H9 (cell line): ENCODE measurements around the gene DGCR2. TPM values are rescaled to one million over a fixed set of nuclear protein-coding genes. Genes with fewer than 3 reads are reported as not detected.

ENCODE experiments used
- DNase-seq: peaks from one replicate; pipeline ENCODE4 v3.0.0-alpha.2; 2017
- H2AFZ ChIP-seq: one replicate; pipeline ENCODE4 v1.6.1; 2013; ENCODE audit warnings: mild to moderate bottlenecking, low read length, control low read depth, moderate library complexity
- H2AK5ac ChIP-seq: 2 replicates; pipeline ENCODE4 v1.6.1; 2013; ENCODE audit warnings: low read length, control low read depth, mixed read lengths; ENCODE audit not compliant: insufficient read length
- H2BK120ac ChIP-seq: one replicate; pipeline ENCODE4 v1.6.1; 2013; ENCODE audit warnings: low read depth, mild to moderate bottlenecking, low read length, control low read depth, inconsistent platforms; ENCODE audit not compliant: poor library complexity, severe bottlenecking
- H2BK12ac ChIP-seq: 2 replicates; pipeline ENCODE4 v1.6.1; 2013; ENCODE audit warnings: low read length, control low read depth, mixed read lengths, low read depth; ENCODE audit not compliant: insufficient read length
- H2BK15ac ChIP-seq: 2 replicates; pipeline ENCODE4 v1.6.1; 2013; ENCODE audit warnings: low read depth, low read length, control low read depth
- H2BK20ac ChIP-seq: one replicate; pipeline ENCODE4 v1.6.1; 2013; ENCODE audit warnings: low read depth, mild to moderate bottlenecking, low read length, control low read depth, inconsistent platforms; ENCODE audit not compliant: poor library complexity, severe bottlenecking
- H2BK5ac ChIP-seq: 2 replicates; pipeline ENCODE4 v1.6.1; 2013; ENCODE audit warnings: low read length, control low read depth, mixed read lengths; ENCODE audit not compliant: insufficient read length
- H3K14ac ChIP-seq: 2 replicates; pipeline ENCODE4 v1.6.1; 2013; ENCODE audit warnings: low read length, control low read depth; ENCODE audit not compliant: insufficient read depth
- H3K18ac ChIP-seq: 2 replicates; pipeline ENCODE4 v1.6.1; 2013; ENCODE audit warnings: low read depth, mild to moderate bottlenecking, mixed read lengths, low read length, control low read depth; ENCODE audit not compliant: insufficient read length
- H3K23ac ChIP-seq: 2 replicates; pipeline ENCODE4 v1.6.1; 2013; ENCODE audit warnings: low read length, control low read depth, mixed read lengths, low read depth; ENCODE audit not compliant: insufficient read length
- H3K23me2 ChIP-seq: 2 replicates; pipeline ENCODE4 v1.6.1; 2013; ENCODE audit warnings: low read depth, mild to moderate bottlenecking, mixed read lengths, low read length, control low read depth; ENCODE audit not compliant: insufficient read length, poor library complexity, severe bottlenecking
- H3K27ac ChIP-seq: 2 replicates; pipeline ENCODE4 v1.5.1; 2013; ENCODE audit warnings: low read length, control low read depth, mixed read lengths, low read depth; ENCODE audit not compliant: insufficient read length
- H3K27me3 ChIP-seq: 2 replicates; pipeline ENCODE4 v1.6.1; 2013; ENCODE audit warnings: low read length, control low read depth, inconsistent platforms; ENCODE audit not compliant: insufficient read depth
- H3K4ac ChIP-seq: 2 replicates; pipeline ENCODE4 v1.6.1; 2013; ENCODE audit warnings: low read depth, mild to moderate bottlenecking, control low read depth, inconsistent platforms, low read length, moderate library complexity
- H3K4me1 ChIP-seq: 2 replicates; pipeline ENCODE4 v1.6.1; 2013; ENCODE audit warnings: low read length, control low read depth, inconsistent platforms; ENCODE audit not compliant: insufficient read depth
- H3K4me2 ChIP-seq: 2 replicates; pipeline ENCODE4 v1.6.1; 2013; ENCODE audit warnings: low read length, control low read depth, mixed read lengths; ENCODE audit not compliant: insufficient read length, insufficient read depth
- H3K56ac ChIP-seq: 2 replicates; pipeline ENCODE4 v1.6.1; 2013; ENCODE audit warnings: low read depth, mild to moderate bottlenecking, mixed read lengths, low read length, control low read depth; ENCODE audit not compliant: insufficient read length
- H3K79me1 ChIP-seq: 2 replicates; pipeline ENCODE4 v1.6.1; 2013; ENCODE audit warnings: low read depth, mild to moderate bottlenecking, moderate library complexity, low read length, control low read depth, inconsistent platforms; ENCODE audit not compliant: insufficient read depth, poor library complexity, severe bottlenecking
- H3K79me2 ChIP-seq: 2 replicates; pipeline ENCODE4 v1.6.1; 2013; ENCODE audit warnings: low read length, control low read depth, inconsistent platforms; ENCODE audit not compliant: insufficient read depth
- H3K9ac ChIP-seq: 2 replicates; pipeline ENCODE4 v1.6.1; 2013; ENCODE audit warnings: low read length, control low read depth, mixed read lengths; ENCODE audit not compliant: insufficient read length; ENCODE audit errors: extremely low read depth
- H3K9me3 ChIP-seq: one replicate; pipeline ENCODE4 v1.6.1; 2013; ENCODE audit warnings: low read depth, low read length, inconsistent platforms; ENCODE audit not compliant: control insufficient read depth
- H3T11ph ChIP-seq: one replicate; pipeline ENCODE4 v1.6.1; 2013; ENCODE audit warnings: mild to moderate bottlenecking, low read length, control low read depth, inconsistent platforms
- H4K20me1 ChIP-seq: one replicate; pipeline ENCODE4 v1.6.1; 2013; ENCODE audit not compliant: control insufficient read depth, insufficient read length, insufficient read depth
- H4K5ac ChIP-seq: 2 replicates; pipeline ENCODE4 v1.6.1; 2013; ENCODE audit warnings: low read depth, mild to moderate bottlenecking, mixed read lengths, low read length, control low read depth; ENCODE audit not compliant: insufficient read length
- H4K8ac ChIP-seq: replicated peaks from 2 replicates; pipeline ENCODE4 v1.6.1; 2013; ENCODE audit warnings: low read length, control low read depth, mixed read lengths, low read depth; ENCODE audit not compliant: insufficient read length
- H4K91ac ChIP-seq: 2 replicates; pipeline ENCODE4 v1.6.1; 2013; ENCODE audit warnings: low read depth, mild to moderate bottlenecking, moderate library complexity, mixed read lengths, low read length, control low read depth; ENCODE audit not compliant: insufficient read length
- H3K27ac Mint-ChIP-seq, 3 experiments: 2 replicates in 2 of 3; 3 replicates in 1 of 3; pipeline ENCODE4 v1.8.0; 2020 to 2021; ENCODE audit warnings: mixed read lengths in 3 of 3, mild to moderate bottlenecking in 1 of 3, moderate library complexity in 1 of 3
- H3K27me3 Mint-ChIP-seq: 2 replicates; pipeline ENCODE4 v1.8.0; 2021; ENCODE audit warnings: low read depth, mild to moderate bottlenecking, moderate library complexity, mixed read lengths
- H3K36me3 Mint-ChIP-seq, 3 experiments: 2 replicates in 2 of 3; 3 replicates in 1 of 3; pipeline ENCODE4 v1.8.0; 2020 to 2021; ENCODE audit warnings: low read depth in 3 of 3, mixed read lengths in 3 of 3; ENCODE audit not compliant: insufficient read depth in 1 of 3
- H3K4me1 Mint-ChIP-seq, 2 experiments: 2 replicates each; pipeline ENCODE4 v1.8.0; 2020; ENCODE audit warnings: mixed read lengths in 2 of 2
- H3K4me3 Mint-ChIP-seq, 2 experiments: 2 replicates in 1 of 2; 3 replicates in 1 of 2; pipeline ENCODE4 v1.8.0; 2020 to 2021; ENCODE audit warnings: mild to moderate bottlenecking in 2 of 2, mixed read lengths in 2 of 2, moderate library complexity in 1 of 2
- H3K9me3 Mint-ChIP-seq, 2 experiments: 2 replicates in 1 of 2; 3 replicates in 1 of 2; pipeline ENCODE4 v1.8.0; 2020; ENCODE audit warnings: mild to moderate bottlenecking in 2 of 2, mixed read lengths in 2 of 2, moderate library complexity in 1 of 2
- WGBS: extraction: QIAGEN DNeasy Blood & Tissue Kit; methylation state at CpG from one replicate; pipeline ENCODE4 v1.1.7; 2013; ENCODE audit warnings: missing lambda C conversion rate, low lambda C conversion rate, mixed read lengths; ENCODE audit not compliant: insufficient read length; ENCODE audit errors: extremely low coverage; 5-methylcytosine and 5-hydroxymethylcytosine counted together
- total RNA-seq: library from RNA; stranded (reverse); gene quantifications from 2 replicates; pipeline ENCODE4 v1.2.1, GENCODE V29; 2021
- TF ChIP-seq, protein P1 (sequence below): fragments of 200-600 bp; sonication (generic); conservative IDR thresholded peaks from 3 replicates; pipeline ENCODE4 v1.8.0; 2021; ENCODE audit warnings: antibody characterized with exemption, mild to moderate bottlenecking

DGCR2 gene
- total RNA-seq, 1 experiment from 2014 or later, result 47.2 TPM

- no peak for DNase-seq
- H3K4me1 Mint-ChIP-seq, result no peaks in the 10 kb centered on the region
- no peak overlapping the region for H3K9ac ChIP-seq
- H3K27ac Mint-ChIP-seq, result peak overlapping the region in 1 of 3 experiments; percentile 37; a peak in 1 of 7 replicates
- H3K4me1 ChIP-seq, result no peaks in the 10 kb centered on the region
- peaks cover 34 to 85% (median 72%) of the 10 kb centered on the region in 3 experiments; a peak in 6 of 7 replicates for H3K36me3 Mint-ChIP-seq
- H3K79me2 ChIP-seq, result no peaks in the 10 kb centered on the region
- no peak overlapping the region for H2BK12ac ChIP-seq
- H3K23ac ChIP-seq, result no peak overlapping the region
- no peak overlapping the region for H3T11ph ChIP-seq
- H3K27me3 ChIP-seq, result no peaks in the 10 kb centered on the region
- TF ChIP-seq, protein P1, sequence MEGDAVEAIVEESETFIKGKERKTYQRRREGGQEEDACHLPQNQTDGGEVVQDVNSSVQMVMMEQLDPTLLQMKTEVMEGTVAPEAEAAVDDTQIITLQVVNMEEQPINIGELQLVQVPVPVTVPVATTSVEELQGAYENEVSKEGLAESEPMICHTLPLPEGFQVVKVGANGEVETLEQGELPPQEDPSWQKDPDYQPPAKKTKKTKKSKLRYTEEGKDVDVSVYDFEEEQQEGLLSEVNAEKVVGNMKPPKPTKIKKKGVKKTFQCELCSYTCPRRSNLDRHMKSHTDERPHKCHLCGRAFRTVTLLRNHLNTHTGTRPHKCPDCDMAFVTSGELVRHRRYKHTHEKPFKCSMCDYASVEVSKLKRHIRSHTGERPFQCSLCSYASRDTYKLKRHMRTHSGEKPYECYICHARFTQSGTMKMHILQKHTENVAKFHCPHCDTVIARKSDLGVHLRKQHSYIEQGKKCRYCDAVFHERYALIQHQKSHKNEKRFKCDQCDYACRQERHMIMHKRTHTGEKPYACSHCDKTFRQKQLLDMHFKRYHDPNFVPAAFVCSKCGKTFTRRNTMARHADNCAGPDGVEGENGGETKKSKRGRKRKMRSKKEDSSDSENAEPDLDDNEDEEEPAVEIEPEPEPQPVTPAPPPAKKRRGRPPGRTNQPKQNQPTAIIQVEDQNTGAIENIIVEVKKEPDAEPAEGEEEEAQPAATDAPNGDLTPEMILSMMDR, result no peak
- no CpG with 5 or more reads among the region's 15 CpGs for WGBS
- H3K9me3 ChIP-seq, result no peaks in the 10 kb centered on the region
- no peak overlapping the region for H2BK20ac ChIP-seq
- no peaks in the 10 kb centered on the region for H4K20me1 ChIP-seq
- H3K14ac ChIP-seq, result no peak overlapping the region
- no peak overlapping the region for H2BK5ac ChIP-seq
- H3K9me3 Mint-ChIP-seq, result no peaks in the 10 kb centered on the region
- H2AFZ ChIP-seq, result no peak overlapping the region
- no peak overlapping the region for H4K91ac ChIP-seq
- H2AK5ac ChIP-seq, result no peak overlapping the region
- H3K18ac ChIP-seq, result no peak overlapping the region
- no peak overlapping the region for H4K5ac ChIP-seq
- H3K23me2 ChIP-seq, result no peaks in the 10 kb centered on the region
- no peaks in the 10 kb centered on the region for H3K27me3 Mint-ChIP-seq
- no peak overlapping the region for H2BK15ac ChIP-seq
- no peak overlapping the region for H3K56ac ChIP-seq
- H3K4me2 ChIP-seq, result no peak overlapping the region
- no peaks in the 10 kb centered on the region for H3K79me1 ChIP-seq
- H3K27ac ChIP-seq, result no peak overlapping the region
- H4K8ac ChIP-seq, result no peak overlapping the region
- no peak overlapping the region for H3K4me3 Mint-ChIP-seq
- no peak overlapping the region for H2BK120ac ChIP-seq
- no peak overlapping the region for H3K4ac ChIP-seq
Observed at GRCh38 chr22:19060356-19061009, 61.7 kb downstream of the DGCR2 start.
